ENCODE results near the gene ZNF175. TPM values are rescaled to one million over a fixed set of nuclear protein-coding genes. Genes with fewer than 3 reads are reported as not detected.

ZNF175 gene
- total RNA-seq, 1 experiment from 2014 or later: 9.3 TPM

GRCh38 chr19:51567583-51567982 lies 3.5 kb upstream of the ZNF175 start:
- ATAC-seq: no peak
- BruUV-seq (replicated peaks): no TSS peak
- peaks cover 5 to 10% of the 10 kb centered on the region in 2 experiments; a peak in 2 of 4 replicates for H3K4me1 ChIP-seq (ENCODE audit: control insufficient read depth in 1 of 2, insufficient read depth in 2 of 2, low read length in 2 of 2)
- intact Hi-C loops (cut with micrococcal nuclease): no loop called here
- H3K27ac ChIP-seq (ENCODE audit: low read depth, low read length): no peak overlapping the region
- H3K9ac ChIP-seq (ENCODE audit: low read length): no peak overlapping the region
- H3K36me3 ChIP-seq (ENCODE audit: control insufficient read depth in 1 of 2, insufficient read depth in 2 of 2, low read length in 2 of 2): no peaks in the 10 kb centered on the region
- POLR2A ChIA-PET: no interaction called here
- TF ChIP-seq TCF7L2 (IDR thresholded peaks at IDR 0.05; ENCODE audit: borderline replicate concordance, extremely low read depth, insufficient read depth, insufficient read length) (no peak), CEBPB (IDR thresholded peaks at IDR 0.05; ENCODE audit: low read depth) (no peak), SRF (IDR thresholded peaks at IDR 0.05; ENCODE audit: low read depth) (no peak), ATF3 (IDR thresholded peaks at IDR 0.05) (no peak), SP1 (IDR thresholded peaks at IDR 0.05; ENCODE audit: low read depth) (no peak), JUND (IDR thresholded peaks at IDR 0.05) (no peak), ZNF274 (IDR thresholded peaks at IDR 0.05; ENCODE audit: low read depth, low read length) (no peak), POLR2AphosphoS5 (IDR thresholded peaks at IDR 0.05; ENCODE audit: low read depth, low read length) (no peak), CTCF (IDR thresholded peaks at IDR 0.05 in 2 of 3, conservative IDR thresholded peaks at IDR 0.05 in 1 of 3; ENCODE audit: borderline replicate concordance in 1 of 3, insufficient read depth in 1 of 3, low read depth in 2 of 3, low read length in 2 of 3) (no peak), ELF1 (IDR thresholded peaks at IDR 0.05; ENCODE audit: borderline replicate concordance, low read depth) (no peak), EZH2 (IDR thresholded peaks at IDR 0.05) (no peak), POLR2A (IDR thresholded peaks at IDR 0.05; ENCODE audit: borderline replicate concordance, extremely low read depth, insufficient read depth, insufficient read length) (no peak), RAD21 (IDR thresholded peaks at IDR 0.05; ENCODE audit: low read depth) (no peak)
- TF ChIP-seq, protein P1, sequence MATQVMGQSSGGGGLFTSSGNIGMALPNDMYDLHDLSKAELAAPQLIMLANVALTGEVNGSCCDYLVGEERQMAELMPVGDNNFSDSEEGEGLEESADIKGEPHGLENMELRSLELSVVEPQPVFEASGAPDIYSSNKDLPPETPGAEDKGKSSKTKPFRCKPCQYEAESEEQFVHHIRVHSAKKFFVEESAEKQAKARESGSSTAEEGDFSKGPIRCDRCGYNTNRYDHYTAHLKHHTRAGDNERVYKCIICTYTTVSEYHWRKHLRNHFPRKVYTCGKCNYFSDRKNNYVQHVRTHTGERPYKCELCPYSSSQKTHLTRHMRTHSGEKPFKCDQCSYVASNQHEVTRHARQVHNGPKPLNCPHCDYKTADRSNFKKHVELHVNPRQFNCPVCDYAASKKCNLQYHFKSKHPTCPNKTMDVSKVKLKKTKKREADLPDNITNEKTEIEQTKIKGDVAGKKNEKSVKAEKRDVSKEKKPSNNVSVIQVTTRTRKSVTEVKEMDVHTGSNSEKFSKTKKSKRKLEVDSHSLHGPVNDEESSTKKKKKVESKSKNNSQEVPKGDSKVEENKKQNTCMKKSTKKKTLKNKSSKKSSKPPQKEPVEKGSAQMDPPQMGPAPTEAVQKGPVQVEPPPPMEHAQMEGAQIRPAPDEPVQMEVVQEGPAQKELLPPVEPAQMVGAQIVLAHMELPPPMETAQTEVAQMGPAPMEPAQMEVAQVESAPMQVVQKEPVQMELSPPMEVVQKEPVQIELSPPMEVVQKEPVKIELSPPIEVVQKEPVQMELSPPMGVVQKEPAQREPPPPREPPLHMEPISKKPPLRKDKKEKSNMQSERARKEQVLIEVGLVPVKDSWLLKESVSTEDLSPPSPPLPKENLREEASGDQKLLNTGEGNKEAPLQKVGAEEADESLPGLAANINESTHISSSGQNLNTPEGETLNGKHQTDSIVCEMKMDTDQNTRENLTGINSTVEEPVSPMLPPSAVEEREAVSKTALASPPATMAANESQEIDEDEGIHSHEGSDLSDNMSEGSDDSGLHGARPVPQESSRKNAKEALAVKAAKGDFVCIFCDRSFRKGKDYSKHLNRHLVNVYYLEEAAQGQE (IDR thresholded peaks at IDR 0.05; ENCODE audit: low read depth): no peak
- TF ChIP-seq, protein P2, sequence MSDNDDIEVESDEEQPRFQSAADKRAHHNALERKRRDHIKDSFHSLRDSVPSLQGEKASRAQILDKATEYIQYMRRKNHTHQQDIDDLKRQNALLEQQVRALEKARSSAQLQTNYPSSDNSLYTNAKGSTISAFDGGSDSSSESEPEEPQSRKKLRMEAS (IDR thresholded peaks at IDR 0.05): no peak
- RAD21 ChIA-PET (ENCODE audit: low non-redundant PET in 1 of 2, low total read pairs in 2 of 2, uncharacterized antibody in 2 of 2, unreplicated experiment in 2 of 2): no interaction called here
- no peaks in the 10 kb centered on the region for H3K9me3 ChIP-seq (ENCODE audit: control insufficient read depth in 1 of 2, insufficient read depth in 1 of 2, low read depth in 1 of 2, low read length in 2 of 2)
- no peaks in the 10 kb centered on the region for H3K9me2 ChIP-seq (ENCODE audit: insufficient read depth)
- H3K27me3 ChIP-seq (ENCODE audit: insufficient read depth, low read length): peaks cover 35% of the 10 kb centered on the region
- H3K79me2 ChIP-seq (ENCODE audit: insufficient read depth, low read length): peaks cover 13% of the 10 kb centered on the region
- no peak overlapping the region for H3K4me3 ChIP-seq (replicated peaks in 1 of 2; ENCODE audit: low read depth in 1 of 2, low read length in 2 of 2)
- DNase-seq (ENCODE audit: low read depth, low spot score): no peak
- no peak overlapping the region for H3K4me2 ChIP-seq (ENCODE audit: low read length)
- CTCF ChIA-PET: no interaction called here
- no peak overlapping the region for H2AFZ ChIP-seq (ENCODE audit: low read depth, low read length, poor library complexity, severe bottlenecking)
- H4K20me1 ChIP-seq (ENCODE audit: insufficient read depth): no peaks in the 10 kb centered on the region

All from HCT116 (cell line).